WTC11 (cell line): Measurements from ENCODE around the gene JADE1. TPM values are rescaled to one million over a fixed set of nuclear protein-coding genes. Genes with fewer than 3 reads are reported as not detected.

ENCODE experiments used
- ATAC-seq: fragments of 200-7000 bp; cut with Tn5 transposase; 2 replicates; pipeline ENCODE4 v1.10.0; 2021; ENCODE audit warnings: mild to moderate bottlenecking, moderate library complexity
- CTCF ChIA-PET: fragments of 300-600 bp; sonication (Branson Sonifier 250); formaldehyde crosslinking; loops from one replicate; lab custom pipeline; 2021; ENCODE audit warnings: antibody characterized with exemption; lab: Charles Lee
- POLR2A ChIA-PET: fragments of 350-600 bp; sonication (Branson Sonifier 250); formaldehyde crosslinking; loops from one replicate; lab custom pipeline; 2021; ENCODE audit warnings: antibody characterized with exemption; lab: Charles Lee
- DNase-seq: peaks from one replicate; pipeline ENCODE4 v3.0.0; 2021; ENCODE audit warnings: low spot score
- H3K27ac Mint-ChIP-seq: 2 replicates; pipeline ENCODE4 v1.8.0; 2021; ENCODE audit warnings: mixed read lengths
- H3K27me3 Mint-ChIP-seq: 2 replicates; pipeline ENCODE4 v1.8.0; 2021; ENCODE audit warnings: low read depth, mild to moderate bottlenecking, moderate library complexity, mixed read lengths
- H3K36me3 Mint-ChIP-seq: 2 replicates; pipeline ENCODE4 v1.8.0; 2021; ENCODE audit warnings: mixed read lengths
- H3K4me1 Mint-ChIP-seq: 2 replicates; pipeline ENCODE4 v1.8.0; 2022; ENCODE audit warnings: mixed read lengths
- H3K4me3 Mint-ChIP-seq: 2 replicates; pipeline ENCODE4 v1.8.0; 2021; ENCODE audit warnings: mild to moderate bottlenecking, moderate library complexity, mixed read lengths
- H3K9me3 Mint-ChIP-seq: 2 replicates; pipeline ENCODE4 v1.8.0; 2021; ENCODE audit warnings: mixed read lengths
- ETV6 ChIP-seq: sonication (generic); formaldehyde crosslinking; IDR thresholded peaks from 2 replicates; pipeline ENCODE4 v1.8.1; 2022; ENCODE audit warnings: mild to moderate bottlenecking, missing genetic modification reagents
- FOXP1 ChIP-seq: sonication (generic); formaldehyde crosslinking; IDR thresholded peaks from 2 replicates; pipeline ENCODE4 v1.8.0; 2022; ENCODE audit warnings: missing genetic modification reagents, mild to moderate bottlenecking, moderate library complexity, borderline replicate concordance
- NFATC4 ChIP-seq: fragments of 250-450 bp; sonication (Bioruptor Pico); IDR thresholded peaks from 2 replicates; pipeline ENCODE4 v1.9.0; 2021; ENCODE audit warnings: mild to moderate bottlenecking
- RORB ChIP-seq: fragments of 250-450 bp; sonication (Bioruptor Pico); IDR thresholded peaks from 2 replicates; pipeline ENCODE4 v1.9.0; 2021; ENCODE audit warnings: mild to moderate bottlenecking
- ZNF423 ChIP-seq: fragments of 250-450 bp; sonication (Bioruptor Pico); IDR thresholded peaks from 2 replicates; pipeline ENCODE4 v2.1.2; 2022; ENCODE audit warnings: mild to moderate bottlenecking, moderate library complexity
- total RNA-seq: library from RNA; stranded (reverse); gene quantifications from 3 replicates; pipeline ENCODE4 v1.2.3, GENCODE V29; 2021
- TF ChIP-seq, protein P1 (sequence below): fragments of 250-450 bp; sonication (Bioruptor Pico); conservative IDR thresholded peaks from 2 replicates; pipeline ENCODE4 v1.9.0; 2021; ENCODE audit warnings: mild to moderate bottlenecking
- TF ChIP-seq, protein P2 (sequence below): fragments of 250-450 bp; sonication (Bioruptor Pico); IDR thresholded peaks from 2 replicates; pipeline ENCODE4 v1.9.0; 2021; ENCODE audit warnings: mild to moderate bottlenecking
- TF ChIP-seq, protein P3 (sequence below): fragments of 250-450 bp; sonication (Bioruptor Pico); IDR thresholded peaks from 2 replicates; pipeline ENCODE4 v1.9.0; 2021; ENCODE audit warnings: moderate library complexity, mild to moderate bottlenecking, inconsistent platforms, borderline replicate concordance
- TF ChIP-seq, protein P4 (sequence below): sonication (generic); formaldehyde crosslinking; IDR thresholded peaks from 2 replicates; pipeline ENCODE4 v1.8.0; 2023; ENCODE audit warnings: mild to moderate bottlenecking, missing genetic modification reagents
- TF ChIP-seq, protein P5 (sequence below): sonication (generic); formaldehyde crosslinking; IDR thresholded peaks from 2 replicates; pipeline ENCODE4 v1.8.0; 2022; ENCODE audit warnings: missing genetic modification reagents
- TF ChIP-seq, protein P6 (sequence below): sonication (generic); formaldehyde crosslinking; IDR thresholded peaks from 2 replicates; pipeline ENCODE4 v1.8.0; 2023; ENCODE audit warnings: missing genetic modification reagents
- TF ChIP-seq, protein P7 (sequence below): sonication (generic); formaldehyde crosslinking; IDR thresholded peaks from 2 replicates; pipeline ENCODE4 v1.8.1; 2022; ENCODE audit warnings: low read depth, missing genetic modification reagents, borderline replicate concordance
- TF ChIP-seq, protein P8 (sequence below): sonication (generic); formaldehyde crosslinking; IDR thresholded peaks from 2 replicates; pipeline ENCODE4 v1.8.1; 2022; ENCODE audit warnings: mild to moderate bottlenecking, moderate library complexity, missing genetic modification reagents

The JADE1 gene
- total RNA-seq, 1 experiment from 2014 or later: 132 TPM

DNA sequence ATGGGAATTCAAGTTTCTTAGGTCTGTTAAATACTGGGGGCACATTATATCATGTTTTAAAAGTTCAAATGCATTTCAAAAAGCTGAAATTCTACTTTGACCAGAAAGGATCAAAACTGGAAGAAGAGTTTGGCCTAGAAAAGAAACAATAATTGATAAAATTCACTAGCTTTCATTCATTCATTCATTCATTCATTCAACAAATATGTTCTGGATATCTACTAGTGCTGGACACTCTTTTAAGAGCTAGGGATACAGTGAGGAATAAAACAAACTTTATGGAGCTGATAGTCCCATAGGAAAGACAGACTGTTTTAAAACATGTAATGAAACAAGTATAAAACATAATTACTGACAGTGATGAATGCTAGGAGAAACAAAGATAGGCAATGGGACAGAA is 106.0 kb downstream of the JADE1 start (continued):
- TF ChIP-seq, protein P1, sequence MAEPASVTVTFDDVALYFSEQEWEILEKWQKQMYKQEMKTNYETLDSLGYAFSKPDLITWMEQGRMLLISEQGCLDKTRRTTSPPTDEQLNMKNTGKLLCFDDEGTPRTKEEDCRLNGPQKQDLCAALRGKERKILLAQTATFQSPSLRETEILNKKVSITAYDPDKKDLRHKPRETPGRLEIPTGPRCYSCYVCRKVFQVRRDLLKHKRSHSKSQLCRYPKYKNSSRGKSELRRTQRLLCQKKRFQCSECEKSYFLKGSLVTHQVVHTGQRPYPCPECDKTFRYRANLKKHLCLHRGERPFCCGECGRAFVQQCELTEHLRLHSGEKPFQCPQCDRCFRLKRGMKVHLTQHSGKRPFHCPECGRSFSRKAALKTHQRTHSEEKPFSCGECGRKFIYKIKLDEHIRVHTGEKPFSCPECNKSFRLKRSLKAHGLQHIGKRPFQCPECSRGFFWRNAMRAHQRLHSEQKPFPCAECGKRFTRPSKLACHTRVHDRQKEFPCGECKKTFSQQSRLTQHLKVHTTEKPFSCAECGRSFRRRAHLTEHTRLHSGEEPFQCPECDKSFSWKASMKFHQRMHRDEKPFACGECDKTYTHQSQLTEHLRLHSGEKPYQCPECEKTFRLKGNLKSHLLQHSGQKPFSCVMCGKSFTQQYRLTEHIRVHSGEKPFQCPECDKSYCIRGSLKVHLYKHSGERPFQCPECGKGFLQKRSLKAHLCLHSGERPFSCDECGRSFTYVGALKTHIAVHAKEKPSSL: no peak
- TF ChIP-seq ZNF423: no peak
- TF ChIP-seq, protein P2, sequence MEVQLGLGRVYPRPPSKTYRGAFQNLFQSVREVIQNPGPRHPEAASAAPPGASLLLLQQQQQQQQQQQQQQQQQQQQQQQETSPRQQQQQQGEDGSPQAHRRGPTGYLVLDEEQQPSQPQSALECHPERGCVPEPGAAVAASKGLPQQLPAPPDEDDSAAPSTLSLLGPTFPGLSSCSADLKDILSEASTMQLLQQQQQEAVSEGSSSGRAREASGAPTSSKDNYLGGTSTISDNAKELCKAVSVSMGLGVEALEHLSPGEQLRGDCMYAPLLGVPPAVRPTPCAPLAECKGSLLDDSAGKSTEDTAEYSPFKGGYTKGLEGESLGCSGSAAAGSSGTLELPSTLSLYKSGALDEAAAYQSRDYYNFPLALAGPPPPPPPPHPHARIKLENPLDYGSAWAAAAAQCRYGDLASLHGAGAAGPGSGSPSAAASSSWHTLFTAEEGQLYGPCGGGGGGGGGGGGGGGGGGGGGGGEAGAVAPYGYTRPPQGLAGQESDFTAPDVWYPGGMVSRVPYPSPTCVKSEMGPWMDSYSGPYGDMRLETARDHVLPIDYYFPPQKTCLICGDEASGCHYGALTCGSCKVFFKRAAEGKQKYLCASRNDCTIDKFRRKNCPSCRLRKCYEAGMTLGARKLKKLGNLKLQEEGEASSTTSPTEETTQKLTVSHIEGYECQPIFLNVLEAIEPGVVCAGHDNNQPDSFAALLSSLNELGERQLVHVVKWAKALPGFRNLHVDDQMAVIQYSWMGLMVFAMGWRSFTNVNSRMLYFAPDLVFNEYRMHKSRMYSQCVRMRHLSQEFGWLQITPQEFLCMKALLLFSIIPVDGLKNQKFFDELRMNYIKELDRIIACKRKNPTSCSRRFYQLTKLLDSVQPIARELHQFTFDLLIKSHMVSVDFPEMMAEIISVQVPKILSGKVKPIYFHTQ: no peak
- TF ChIP-seq ETV6 (CRISPR knock-in tag): no peak
- TF ChIP-seq, protein P3, sequence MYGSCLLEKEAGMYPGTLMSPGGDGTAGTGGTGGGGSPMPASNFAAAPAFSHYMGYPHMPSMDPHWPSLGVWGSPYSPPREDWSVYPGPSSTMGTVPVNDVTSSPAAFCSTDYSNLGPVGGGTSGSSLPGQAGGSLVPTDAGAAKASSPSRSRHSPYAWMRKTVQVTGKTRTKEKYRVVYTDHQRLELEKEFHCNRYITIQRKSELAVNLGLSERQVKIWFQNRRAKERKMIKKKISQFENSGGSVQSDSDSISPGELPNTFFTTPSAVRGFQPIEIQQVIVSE: no peak

DNA sequence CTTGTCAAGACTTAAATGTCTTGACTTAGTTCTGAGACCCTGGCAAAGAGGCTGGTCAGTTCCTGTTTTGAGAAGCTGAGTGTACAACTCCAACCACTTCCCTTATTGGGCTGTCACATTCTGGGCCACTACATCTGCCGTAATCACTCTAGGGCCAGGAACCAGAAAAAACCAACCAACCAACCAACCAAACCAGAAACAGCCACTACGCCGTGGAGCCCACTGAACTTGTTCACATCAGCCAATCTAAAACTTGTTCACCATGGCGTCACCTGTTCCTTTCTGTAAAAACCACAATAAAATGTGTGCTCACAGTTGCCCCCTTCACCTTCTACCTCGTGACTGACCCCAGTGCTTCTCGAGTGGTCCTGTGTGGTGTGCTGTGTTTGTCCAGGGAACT is 107.3 kb downstream of the JADE1 start:
- H3K4me1 Mint-ChIP-seq: no peaks in the 10 kb centered on the region
- no peaks in the 10 kb centered on the region for H3K27me3 Mint-ChIP-seq
- TF ChIP-seq FOXP1 (CRISPR knock-in tag): no peak
- TF ChIP-seq RORB (CRISPR knock-in tag): no peak
- TF ChIP-seq, protein P4, sequence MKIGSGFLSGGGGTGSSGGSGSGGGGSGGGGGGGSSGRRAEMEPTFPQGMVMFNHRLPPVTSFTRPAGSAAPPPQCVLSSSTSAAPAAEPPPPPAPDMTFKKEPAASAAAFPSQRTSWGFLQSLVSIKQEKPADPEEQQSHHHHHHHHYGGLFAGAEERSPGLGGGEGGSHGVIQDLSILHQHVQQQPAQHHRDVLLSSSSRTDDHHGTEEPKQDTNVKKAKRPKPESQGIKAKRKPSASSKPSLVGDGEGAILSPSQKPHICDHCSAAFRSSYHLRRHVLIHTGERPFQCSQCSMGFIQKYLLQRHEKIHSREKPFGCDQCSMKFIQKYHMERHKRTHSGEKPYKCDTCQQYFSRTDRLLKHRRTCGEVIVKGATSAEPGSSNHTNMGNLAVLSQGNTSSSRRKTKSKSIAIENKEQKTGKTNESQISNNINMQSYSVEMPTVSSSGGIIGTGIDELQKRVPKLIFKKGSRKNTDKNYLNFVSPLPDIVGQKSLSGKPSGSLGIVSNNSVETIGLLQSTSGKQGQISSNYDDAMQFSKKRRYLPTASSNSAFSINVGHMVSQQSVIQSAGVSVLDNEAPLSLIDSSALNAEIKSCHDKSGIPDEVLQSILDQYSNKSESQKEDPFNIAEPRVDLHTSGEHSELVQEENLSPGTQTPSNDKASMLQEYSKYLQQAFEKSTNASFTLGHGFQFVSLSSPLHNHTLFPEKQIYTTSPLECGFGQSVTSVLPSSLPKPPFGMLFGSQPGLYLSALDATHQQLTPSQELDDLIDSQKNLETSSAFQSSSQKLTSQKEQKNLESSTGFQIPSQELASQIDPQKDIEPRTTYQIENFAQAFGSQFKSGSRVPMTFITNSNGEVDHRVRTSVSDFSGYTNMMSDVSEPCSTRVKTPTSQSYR (CRISPR knock-in tag): no peak
- TF ChIP-seq, protein P5, sequence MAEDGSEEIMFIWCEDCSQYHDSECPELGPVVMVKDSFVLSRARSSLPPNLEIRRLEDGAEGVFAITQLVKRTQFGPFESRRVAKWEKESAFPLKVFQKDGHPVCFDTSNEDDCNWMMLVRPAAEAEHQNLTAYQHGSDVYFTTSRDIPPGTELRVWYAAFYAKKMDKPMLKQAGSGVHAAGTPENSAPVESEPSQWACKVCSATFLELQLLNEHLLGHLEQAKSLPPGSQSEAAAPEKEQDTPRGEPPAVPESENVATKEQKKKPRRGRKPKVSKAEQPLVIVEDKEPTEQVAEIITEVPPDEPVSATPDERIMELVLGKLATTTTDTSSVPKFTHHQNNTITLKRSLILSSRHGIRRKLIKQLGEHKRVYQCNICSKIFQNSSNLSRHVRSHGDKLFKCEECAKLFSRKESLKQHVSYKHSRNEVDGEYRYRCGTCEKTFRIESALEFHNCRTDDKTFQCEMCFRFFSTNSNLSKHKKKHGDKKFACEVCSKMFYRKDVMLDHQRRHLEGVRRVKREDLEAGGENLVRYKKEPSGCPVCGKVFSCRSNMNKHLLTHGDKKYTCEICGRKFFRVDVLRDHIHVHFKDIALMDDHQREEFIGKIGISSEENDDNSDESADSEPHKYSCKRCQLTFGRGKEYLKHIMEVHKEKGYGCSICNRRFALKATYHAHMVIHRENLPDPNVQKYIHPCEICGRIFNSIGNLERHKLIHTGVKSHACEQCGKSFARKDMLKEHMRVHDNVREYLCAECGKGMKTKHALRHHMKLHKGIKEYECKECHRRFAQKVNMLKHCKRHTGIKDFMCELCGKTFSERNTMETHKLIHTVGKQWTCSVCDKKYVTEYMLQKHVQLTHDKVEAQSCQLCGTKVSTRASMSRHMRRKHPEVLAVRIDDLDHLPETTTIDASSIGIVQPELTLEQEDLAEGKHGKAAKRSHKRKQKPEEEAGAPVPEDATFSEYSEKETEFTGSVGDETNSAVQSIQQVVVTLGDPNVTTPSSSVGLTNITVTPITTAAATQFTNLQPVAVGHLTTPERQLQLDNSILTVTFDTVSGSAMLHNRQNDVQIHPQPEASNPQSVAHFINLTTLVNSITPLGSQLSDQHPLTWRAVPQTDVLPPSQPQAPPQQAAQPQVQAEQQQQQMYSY: no peak
- ChIA-PET CTCF (no interaction called here), POLR2A (no interaction called here)
- DNase-seq (no peak), ATAC-seq (no peak)
- no peak overlapping the region for H3K27ac Mint-ChIP-seq
- no peak overlapping the region for H3K4me3 Mint-ChIP-seq
- no peaks in the 10 kb centered on the region for H3K36me3 Mint-ChIP-seq
- H3K9me3 Mint-ChIP-seq: no peaks in the 10 kb centered on the region

DNA sequence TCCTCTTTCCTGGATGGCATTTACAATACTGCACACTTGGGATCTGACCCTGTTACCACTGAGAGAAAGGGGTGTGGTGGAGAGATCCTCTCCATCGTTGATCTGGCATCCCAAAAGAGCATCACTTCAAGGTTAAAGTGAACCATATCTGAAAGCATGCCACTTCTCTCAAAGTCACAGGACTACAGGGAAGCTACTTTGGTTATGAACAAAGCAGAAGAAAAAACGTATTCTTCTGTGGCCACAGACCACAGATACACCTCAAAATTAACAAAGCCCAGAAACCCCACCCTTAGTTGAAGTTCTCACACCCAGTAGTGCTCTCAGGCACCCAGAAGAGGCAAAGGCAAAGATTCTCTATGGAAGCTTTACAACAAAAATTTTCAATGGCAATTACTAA is 108.3 kb downstream of the JADE1 start:
- no peak overlapping the region for H3K4me3 Mint-ChIP-seq
- no peaks in the 10 kb centered on the region for H3K4me1 Mint-ChIP-seq
- POLR2A ChIA-PET: no interaction called here
- no peak overlapping the region for H3K27ac Mint-ChIP-seq
- DNase-seq: no peak
- CTCF ChIA-PET: no interaction called here
- ATAC-seq: no peak
- H3K27me3 Mint-ChIP-seq: no peaks in the 10 kb centered on the region
- no peaks in the 10 kb centered on the region for H3K36me3 Mint-ChIP-seq
- H3K9me3 Mint-ChIP-seq: no peaks in the 10 kb centered on the region
- no peak for TF ChIP-seq NFATC4 (CRISPR knock-in tag)
- TF ChIP-seq, protein P6, sequence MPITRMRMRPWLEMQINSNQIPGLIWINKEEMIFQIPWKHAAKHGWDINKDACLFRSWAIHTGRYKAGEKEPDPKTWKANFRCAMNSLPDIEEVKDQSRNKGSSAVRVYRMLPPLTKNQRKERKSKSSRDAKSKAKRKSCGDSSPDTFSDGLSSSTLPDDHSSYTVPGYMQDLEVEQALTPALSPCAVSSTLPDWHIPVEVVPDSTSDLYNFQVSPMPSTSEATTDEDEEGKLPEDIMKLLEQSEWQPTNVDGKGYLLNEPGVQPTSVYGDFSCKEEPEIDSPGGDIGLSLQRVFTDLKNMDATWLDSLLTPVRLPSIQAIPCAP: no peak
- TF ChIP-seq, protein P5: no peak
- TF ChIP-seq, protein P7, sequence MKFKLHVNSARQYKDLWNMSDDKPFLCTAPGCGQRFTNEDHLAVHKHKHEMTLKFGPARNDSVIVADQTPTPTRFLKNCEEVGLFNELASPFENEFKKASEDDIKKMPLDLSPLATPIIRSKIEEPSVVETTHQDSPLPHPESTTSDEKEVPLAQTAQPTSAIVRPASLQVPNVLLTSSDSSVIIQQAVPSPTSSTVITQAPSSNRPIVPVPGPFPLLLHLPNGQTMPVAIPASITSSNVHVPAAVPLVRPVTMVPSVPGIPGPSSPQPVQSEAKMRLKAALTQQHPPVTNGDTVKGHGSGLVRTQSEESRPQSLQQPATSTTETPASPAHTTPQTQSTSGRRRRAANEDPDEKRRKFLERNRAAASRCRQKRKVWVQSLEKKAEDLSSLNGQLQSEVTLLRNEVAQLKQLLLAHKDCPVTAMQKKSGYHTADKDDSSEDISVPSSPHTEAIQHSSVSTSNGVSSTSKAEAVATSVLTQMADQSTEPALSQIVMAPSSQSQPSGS (CRISPR knock-in tag): no peak
- TF ChIP-seq, protein P8, sequence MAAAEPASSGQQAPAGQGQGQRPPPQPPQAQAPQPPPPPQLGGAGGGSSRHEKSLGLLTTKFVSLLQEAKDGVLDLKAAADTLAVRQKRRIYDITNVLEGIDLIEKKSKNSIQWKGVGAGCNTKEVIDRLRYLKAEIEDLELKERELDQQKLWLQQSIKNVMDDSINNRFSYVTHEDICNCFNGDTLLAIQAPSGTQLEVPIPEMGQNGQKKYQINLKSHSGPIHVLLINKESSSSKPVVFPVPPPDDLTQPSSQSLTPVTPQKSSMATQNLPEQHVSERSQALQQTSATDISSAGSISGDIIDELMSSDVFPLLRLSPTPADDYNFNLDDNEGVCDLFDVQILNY: no peak
